Measurements from ENCODE around the gene MRRF. TPM values are rescaled to one million over a fixed set of nuclear protein-coding genes. Genes with fewer than 3 reads are reported as not detected.

The MRRF gene
- polyA plus RNA-seq, 1 donor (not counting 4 experiments of a cell fraction or from before 2014, with no cell fraction given), result 82.6 TPM

- Histone ChIP-seq H4K20me1 (ENCODE audit: control insufficient read depth, extremely low read depth, insufficient read depth, low read length) (peaks cover 2% of the 10 kb centered on the region), H3K36me3 (ENCODE audit: control insufficient read depth in 2 of 2, extremely low read depth in 1 of 2, insufficient read depth in 2 of 2, low read length in 2 of 2) (peaks cover 8 to 9% of the 10 kb centered on the region in 2 experiments), H3K9ac (ENCODE audit: control insufficient read depth, extremely low read depth, insufficient read depth, low read length) (no peak overlapping the region), H3K4me2 (ENCODE audit: control insufficient read depth, extremely low read depth, insufficient read depth, low read depth, low read length) (no peak overlapping the region), H3K4me1 (ENCODE audit: control insufficient read depth, extremely low read depth, insufficient read depth, low read length) (no peaks in the 10 kb centered on the region), H3K4me3 (ENCODE audit: control insufficient read depth in 2 of 3, extremely low read depth in 1 of 3, insufficient read depth in 2 of 3, low read depth in 1 of 3, low read length in 3 of 3) (no peak overlapping the region), H3K9me1 (ENCODE audit: control insufficient read depth, extremely low read depth, insufficient read depth, low read length) (no peaks in the 10 kb centered on the region), H3K27me3 (ENCODE audit: control insufficient read depth, extremely low read depth, insufficient read depth, low read length) (no peaks in the 10 kb centered on the region), H2AFZ (ENCODE audit: control insufficient read depth, low read length) (no peak overlapping the region), H3K27ac (ENCODE audit: control insufficient read depth, insufficient read depth, low read length) (no peak overlapping the region), H3K79me2 (ENCODE audit: control insufficient read depth, insufficient read depth, low read length) (peaks cover 61% of the 10 kb centered on the region), H3K9me3 (ENCODE audit: control insufficient read depth, low read depth, low read length) (peaks cover 3% of the 10 kb centered on the region)
- dilution Hi-C loops (cut with MboI; ENCODE audit: extremely low pct_ligation_motif_present, low sequenced_read_pairs), result no loop called here
- DNase-seq (ENCODE audit: low read depth, low spot score), result no peak
- no peak for TF ChIP-seq CTCF (optimal IDR thresholded peaks at IDR 0.05 in 1 of 3, IDR thresholded peaks at IDR 0.05 in 1 of 3, conservative IDR thresholded peaks at IDR 0.05 in 1 of 3; ENCODE audit: extremely low read depth in 1 of 3, insufficient read depth in 2 of 3, low read length in 3 of 3)
- TF ChIP-seq EZH2 (IDR thresholded peaks at IDR 0.05; ENCODE audit: low read length), result no peak
- no peak for FAIRE-seq
These were observed 12.7 kb downstream of the MRRF start for GRCh38 chr9:122277285-122277897.

GRCh38 chr9:122281368-122281767 is 16.7 kb downstream of the MRRF start:
- H3K79me2 ChIP-seq (ENCODE audit: control insufficient read depth, insufficient read depth, low read length), result peaks cover 31% of the 10 kb centered on the region

More at GRCh38 chr9:122281368-122281767, 16.7 kb downstream of the MRRF start:
- no peak for TF ChIP-seq EZH2 (IDR thresholded peaks at IDR 0.05; ENCODE audit: low read length)
- no peak for TF ChIP-seq CTCF (optimal IDR thresholded peaks at IDR 0.05 in 1 of 3, IDR thresholded peaks at IDR 0.05 in 1 of 3, conservative IDR thresholded peaks at IDR 0.05 in 1 of 3; ENCODE audit: extremely low read depth in 1 of 3, insufficient read depth in 2 of 3, low read length in 3 of 3)
- dilution Hi-C loops (cut with MboI; ENCODE audit: extremely low pct_ligation_motif_present, low sequenced_read_pairs), result no loop called here
- H3K9me1 ChIP-seq (ENCODE audit: control insufficient read depth, extremely low read depth, insufficient read depth, low read length), result no peaks in the 10 kb centered on the region
- peaks cover 3% of the 10 kb centered on the region for H3K9me3 ChIP-seq (ENCODE audit: control insufficient read depth, low read depth, low read length)
- DNase-seq (ENCODE audit: low read depth, low spot score), result no peak
- no peaks in the 10 kb centered on the region for H3K4me1 ChIP-seq (ENCODE audit: control insufficient read depth, extremely low read depth, insufficient read depth, low read length)
- H3K4me3 ChIP-seq (ENCODE audit: control insufficient read depth in 2 of 3, extremely low read depth in 1 of 3, insufficient read depth in 2 of 3, low read depth in 1 of 3, low read length in 3 of 3), result no peak overlapping the region
- FAIRE-seq, result no peak
- no peak overlapping the region for H3K27ac ChIP-seq (ENCODE audit: control insufficient read depth, insufficient read depth, low read length)
- peaks cover 12 to 18% of the 10 kb centered on the region in 2 experiments for H3K36me3 ChIP-seq (ENCODE audit: control insufficient read depth in 2 of 2, extremely low read depth in 1 of 2, insufficient read depth in 2 of 2, low read length in 2 of 2)
- H3K27me3 ChIP-seq (ENCODE audit: control insufficient read depth, extremely low read depth, insufficient read depth, low read length), result no peaks in the 10 kb centered on the region
- H4K20me1 ChIP-seq (ENCODE audit: control insufficient read depth, extremely low read depth, insufficient read depth, low read length), result no peaks in the 10 kb centered on the region
- H3K9ac ChIP-seq (ENCODE audit: control insufficient read depth, extremely low read depth, insufficient read depth, low read length), result no peak overlapping the region
- no peak overlapping the region for H3K4me2 ChIP-seq (ENCODE audit: control insufficient read depth, extremely low read depth, insufficient read depth, low read depth, low read length)
- no peak overlapping the region for H2AFZ ChIP-seq (ENCODE audit: control insufficient read depth, low read length)

Measured in keratinocyte (primary cell).